Fibroblast of peridontal ligament (primary cell): Measurements from ENCODE around the gene TMIGD1.
A peak's percentile ranks its signal among the peaks of the same experiment; 100 is the strongest.

Experiments
- DNase-seq: peaks from one replicate; pipeline ENCODE4 v3.0.0-alpha.2; 2010; ENCODE audit errors: extremely low read depth

TMIGD1 gene

GRCh38 chr17:30326809-30327208 lies 7.0 kb downstream of the TMIGD1 start:
- no peak for DNase-seq

DNA sequence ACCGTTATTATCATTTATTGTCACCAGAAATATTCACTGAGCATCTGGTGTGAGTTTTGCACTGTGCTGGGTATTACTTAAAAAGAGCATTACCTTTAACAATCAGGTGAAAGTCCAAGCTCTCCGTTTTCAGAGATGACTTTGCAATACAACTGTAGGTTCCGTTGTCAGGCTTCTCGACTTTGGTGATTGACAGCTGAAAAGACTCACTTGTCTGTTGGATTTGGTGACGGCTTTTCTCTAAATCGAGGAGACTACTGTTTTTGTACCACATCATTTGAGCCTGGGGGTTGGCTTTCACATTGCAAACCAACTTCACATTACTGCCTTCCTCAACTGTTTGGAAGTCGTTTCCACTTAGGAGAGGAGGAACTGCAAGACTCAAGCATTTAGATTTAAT lies 9.1 kb downstream of the TMIGD1 start:
- DNase-seq, result no peak

DNA sequence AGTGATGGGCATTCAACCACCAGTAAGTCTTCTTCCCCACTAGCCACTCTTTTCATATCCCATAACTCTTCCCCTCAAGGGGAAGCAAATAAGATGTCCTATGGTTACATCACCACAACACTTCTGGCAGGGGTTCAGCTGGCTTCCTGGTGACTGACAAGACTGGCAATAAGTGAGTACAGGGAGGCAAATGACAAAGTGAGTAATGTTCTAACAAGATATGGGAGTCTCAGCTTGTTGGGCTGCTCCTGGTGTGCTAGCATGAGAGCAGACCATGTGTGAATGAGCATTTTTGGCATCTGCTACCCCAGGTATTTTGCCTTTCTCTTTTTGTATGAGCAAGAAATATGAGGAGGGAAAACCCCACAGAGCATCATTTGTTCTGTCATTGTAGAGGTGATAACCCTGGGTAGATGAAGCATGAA lies 9.9 kb downstream of the TMIGD1 start:
- DNase-seq, result peak; percentile 34

DNA sequence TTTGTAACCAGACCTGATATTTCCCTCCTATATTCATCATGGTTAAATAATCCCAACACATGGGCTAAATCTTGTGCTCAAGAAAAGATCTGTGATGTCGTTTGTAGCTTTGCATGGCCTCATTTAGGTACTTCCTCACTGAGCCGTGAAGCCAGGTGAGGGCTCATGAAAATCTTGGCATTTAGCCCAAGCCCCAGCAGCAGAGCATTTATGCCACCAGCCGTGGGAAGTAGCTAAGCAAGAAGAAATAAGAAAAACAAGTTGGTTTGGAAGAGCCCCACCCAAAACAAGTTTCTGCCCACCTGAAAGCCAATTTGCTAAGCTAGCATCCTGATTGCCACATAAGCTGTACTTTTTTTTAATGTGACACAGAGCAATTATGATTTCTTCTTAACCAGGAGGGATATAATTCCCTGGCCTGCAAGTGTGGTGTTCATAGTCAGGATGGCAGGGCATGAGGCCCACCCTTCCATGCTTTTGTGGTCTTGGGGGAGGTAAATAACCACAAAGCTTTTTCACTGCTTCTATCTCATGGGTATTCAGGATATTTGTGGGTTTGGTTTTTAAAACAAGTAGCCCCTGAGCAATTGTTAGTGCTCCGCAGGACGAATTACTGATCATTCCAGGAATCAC lies 10.5 kb downstream of the TMIGD1 start:
- no peak for DNase-seq

DNA sequence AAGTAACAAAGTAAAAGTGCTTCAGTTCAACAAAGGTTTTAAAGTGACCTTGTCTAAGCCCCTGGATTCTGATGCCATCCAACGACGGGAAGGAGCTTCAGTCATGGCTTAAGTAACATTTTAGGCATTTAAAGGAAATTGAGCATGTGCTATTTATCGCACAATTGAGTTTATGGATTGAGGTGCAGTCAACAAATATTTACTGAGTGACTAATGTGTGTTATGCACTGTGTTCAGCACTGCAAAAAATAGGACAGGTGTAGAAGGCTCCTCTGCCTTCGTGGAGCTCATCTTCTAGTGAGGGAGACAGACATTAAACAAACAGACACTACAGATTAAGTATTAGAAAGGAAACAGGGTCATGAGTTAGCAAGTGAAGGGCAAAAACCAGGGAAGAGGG lies 12.5 kb downstream of the TMIGD1 start:
- no peak for DNase-seq

DNA sequence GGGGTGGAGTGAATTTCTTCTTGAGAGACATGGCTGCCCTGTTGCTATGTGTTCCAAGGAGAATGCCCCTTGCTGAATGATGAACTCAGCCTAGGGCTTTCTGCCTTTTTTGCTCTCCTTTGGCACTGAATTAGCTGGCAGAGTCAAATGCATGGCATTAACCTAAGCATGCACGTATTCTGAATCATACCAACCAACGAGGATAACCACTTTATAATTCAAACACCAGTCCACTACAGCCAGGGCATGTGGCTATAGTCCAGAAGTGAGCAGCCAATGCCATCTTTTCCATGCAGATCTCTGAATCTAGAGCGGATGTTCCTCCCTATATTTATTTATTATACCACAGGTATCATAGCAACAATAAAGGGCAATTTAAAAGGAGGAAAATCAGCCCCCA lies 15.7 kb downstream of the TMIGD1 start:
- no peak for DNase-seq

DNA sequence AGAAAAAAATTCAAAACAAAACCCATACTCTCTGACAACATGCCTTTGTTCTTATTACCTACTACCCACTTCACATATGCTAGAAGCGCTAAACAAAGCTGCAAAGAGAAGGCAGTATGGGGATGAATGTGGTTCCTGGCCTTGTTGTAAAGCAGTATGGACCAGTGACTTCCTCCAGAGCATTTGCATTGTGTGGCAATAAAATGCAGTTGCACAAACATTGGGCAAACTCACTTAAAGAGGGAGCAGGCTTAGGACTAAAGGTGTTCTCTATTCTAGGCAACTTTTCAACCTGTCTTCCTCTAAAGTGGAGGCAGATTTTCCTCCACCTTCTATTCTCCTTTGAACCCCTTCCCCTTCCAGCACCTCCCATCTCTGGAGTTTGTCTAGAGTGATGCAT lies 17.1 kb downstream of the TMIGD1 start:
- no peak for DNase-seq

- DNase-seq, result no peak
These were observed 18.8 kb downstream of the TMIGD1 start for GRCh38 chr17:30315106-30315505.

- no peak for DNase-seq
These were observed 19.4 kb downstream of the TMIGD1 start for GRCh38 chr17:30314474-30314873.

- no peak for DNase-seq
These were observed 21.6 kb downstream of the TMIGD1 start for GRCh38 chr17:30312226-30312625.

DNA sequence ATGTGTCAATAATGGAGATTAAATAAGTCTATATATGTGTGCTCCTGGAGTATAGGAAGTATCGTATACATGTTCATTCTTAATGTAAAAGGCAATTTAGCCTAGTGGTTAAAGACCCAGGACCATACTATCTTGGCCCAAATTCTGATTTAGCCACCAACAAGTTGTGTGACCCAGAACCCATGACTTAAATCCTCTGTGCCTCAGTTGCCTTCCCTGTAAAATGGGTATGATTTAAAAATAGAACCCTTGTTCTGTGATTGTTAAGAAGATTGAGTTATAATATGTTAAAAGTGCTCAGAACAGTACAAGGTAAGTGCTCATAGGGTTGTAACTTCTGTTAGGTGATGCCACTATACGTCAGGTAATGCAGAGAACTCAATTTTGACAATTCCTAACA lies 23.3 kb downstream of the TMIGD1 start:
- DNase-seq, result no peak

GRCh38 chr17:30309591-30309990 lies 24.3 kb downstream of the TMIGD1 start:
- DNase-seq, result peak; percentile 59

DNA sequence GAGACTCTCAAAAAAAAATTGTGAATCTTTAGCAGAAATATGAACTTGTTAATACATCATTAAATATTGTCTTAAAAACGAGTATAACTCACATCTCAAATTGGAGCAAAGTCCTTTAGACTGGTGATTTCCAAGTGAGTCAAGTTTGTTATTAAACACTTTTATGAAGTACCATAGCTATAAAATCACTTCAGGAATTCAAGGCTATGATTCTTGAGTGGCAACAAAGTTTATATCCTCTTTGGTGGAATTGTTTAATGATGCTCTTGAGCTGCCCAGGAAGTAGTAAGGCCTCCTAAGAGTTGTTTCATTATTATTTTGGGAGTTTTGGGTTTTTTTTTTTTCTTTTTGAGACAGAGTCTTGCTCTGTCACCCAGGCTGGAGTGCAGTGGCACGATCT lies 25.5 kb downstream of the TMIGD1 start:
- no peak for DNase-seq

DNA sequence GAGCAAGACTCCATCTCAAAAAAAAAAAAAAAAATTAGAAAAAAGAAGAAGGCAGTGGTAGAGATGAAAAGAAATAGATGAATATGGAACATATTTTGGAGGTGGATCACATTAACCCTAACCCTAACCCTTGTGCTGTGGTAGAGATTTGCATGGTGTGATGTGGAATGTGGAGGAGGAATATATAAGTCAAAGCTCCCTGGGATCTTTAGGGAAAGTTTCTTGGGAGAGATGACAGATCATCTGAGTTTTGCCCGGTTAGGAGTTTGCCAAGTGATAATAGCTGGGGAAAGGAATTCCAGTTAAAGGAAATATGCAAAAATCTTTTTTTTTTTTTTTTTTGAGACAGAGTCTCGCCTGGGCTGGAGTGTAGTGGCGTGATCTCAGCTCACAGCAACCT lies 29.1 kb downstream of the TMIGD1 start:
- no peak for DNase-seq

- no peak for DNase-seq
These were observed 31.6 kb downstream of the TMIGD1 start for GRCh38 chr17:30302241-30302640.

DNA sequence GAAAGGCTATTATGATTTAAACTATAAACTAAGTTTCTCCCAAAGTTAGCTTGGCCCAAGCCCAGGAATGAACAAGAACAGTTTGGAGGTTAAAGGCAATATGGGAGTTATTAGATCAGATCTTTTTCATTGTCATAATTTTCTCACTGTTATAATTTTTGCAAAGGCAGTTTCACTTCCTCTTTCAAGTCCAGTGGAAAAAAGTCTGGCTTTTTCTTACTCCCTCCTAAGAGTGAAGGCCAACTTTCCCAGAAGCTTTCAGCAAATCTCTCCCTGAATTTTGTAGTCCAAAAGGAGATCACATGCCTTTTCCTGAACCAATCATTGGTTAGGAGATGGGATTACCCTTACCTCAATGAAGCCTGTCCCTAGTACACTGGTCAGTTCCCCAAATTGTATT lies 33.0 kb downstream of the TMIGD1 start:
- peak; percentile 33 for DNase-seq

DNA sequence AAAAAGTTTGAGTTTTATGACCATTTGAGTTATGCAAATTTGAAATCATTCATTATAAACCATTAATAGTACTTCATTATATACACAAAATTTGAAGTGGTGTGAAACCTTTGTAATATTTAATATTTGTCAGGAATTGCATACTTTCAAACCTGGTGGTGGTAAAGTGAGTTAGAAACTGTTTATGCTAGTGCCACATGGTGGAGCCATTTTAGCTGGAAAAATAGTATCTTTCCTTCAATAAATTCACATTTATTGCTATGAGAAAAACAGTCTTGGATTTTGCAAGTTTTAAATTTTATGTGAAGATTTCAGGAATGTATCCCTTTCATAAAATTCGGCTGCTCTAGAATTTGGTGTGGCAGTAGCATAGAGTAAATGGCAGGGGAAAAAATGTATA lies 34.9 kb downstream of the TMIGD1 start:
- peak; percentile 45 for DNase-seq

DNA sequence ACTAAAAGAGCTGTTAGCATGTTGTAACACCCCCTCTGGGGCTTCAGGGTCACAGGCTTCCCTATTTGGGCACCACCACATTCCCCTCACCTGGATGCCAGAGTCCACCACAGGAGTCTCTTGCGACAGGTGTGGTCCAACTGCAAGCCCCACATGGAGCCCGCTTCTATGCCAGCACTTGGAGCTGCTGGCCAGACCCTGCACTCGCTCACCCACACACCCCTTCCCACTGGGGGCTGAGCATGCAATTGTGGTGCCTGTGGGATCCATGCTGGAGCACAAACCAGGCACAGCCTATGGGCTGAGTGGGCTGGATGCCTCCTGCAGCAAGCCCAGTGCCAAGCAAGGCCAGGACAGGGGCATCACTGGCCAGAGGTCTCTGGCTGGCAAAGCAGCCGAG lies 36.1 kb downstream of the TMIGD1 start:
- DNase-seq, result no peak

GRCh38 chr17:30296499-30297080 lies 37.3 kb downstream of the TMIGD1 start:
- DNase-seq, result no peak

- peak; percentile 52 for DNase-seq
These were observed 41.5 kb downstream of the TMIGD1 start for GRCh38 chr17:30292286-30292858.

- DNase-seq, result peak; percentile 70
These were observed 42.1 kb downstream of the TMIGD1 start, which contains the start of gene BLMH for GRCh38 chr17:30291543-30292285. Gene BLMH, minus strand, starts transcription at chr17:30291944. Its CDS starts 125 bp downstream, at chr17:30291819.

GRCh38 chr17:30290696-30291542 lies 42.9 kb downstream of the TMIGD1 start:
- DNase-seq, result peak; percentile 21
